Spleen (tissue), 13 donors: ENCODE measurements around the gene ETV4. TPM values are rescaled to one million over a fixed set of nuclear protein-coding genes. Genes with fewer than 3 reads are reported as not detected.

ENCODE experiments used
- DNase-seq: peaks from one replicate; pipeline ENCODE4 v3.0.0-alpha.2; 2020
- H3K27ac ChIP-seq, 8 donors: fragments of 200-600 bp; sonication (generic) in 7 of 8; 1 replicate in 4 of 8; 2 replicates in 4 of 8; pipeline versions ENCODE4 v1.5.0 to v1.8.0; 2016 to 2021; ENCODE audit warnings: inconsistent platforms in 4 of 8, mild to moderate bottlenecking in 4 of 8, moderate library complexity in 1 of 8
- H3K27me3 ChIP-seq, 7 donors: fragments of 200-600 bp; sonication (generic) in 6 of 7; replicated peaks in 1 of 7; 1 replicate in 4 of 7; 2 replicates in 3 of 7; pipeline versions ENCODE4 v1.5.0 to v1.8.0; 2016 to 2021; ENCODE audit warnings: inconsistent platforms in 3 of 7, mild to moderate bottlenecking in 1 of 7
- H3K36me3 ChIP-seq, 6 donors: fragments of 200-600 bp; sonication (generic) in 5 of 6; 1 replicate in 4 of 6; 2 replicates in 2 of 6; pipeline versions ENCODE4 v1.5.0 to v1.8.0; 2016 to 2021; ENCODE audit warnings: inconsistent platforms in 2 of 6
- H3K4me1 ChIP-seq, 6 donors: fragments of 200-600 bp; sonication (generic) in 5 of 6; 1 replicate in 3 of 6; 2 replicates in 3 of 6; pipeline versions ENCODE4 v1.5.0 to v1.8.0; 2016 to 2021; ENCODE audit warnings: inconsistent platforms in 3 of 6
- H3K4me3 ChIP-seq, 8 donors: fragments of 200-600 bp; sonication (generic) in 7 of 8; 1 replicate in 4 of 8; 2 replicates in 4 of 8; pipeline versions ENCODE4 v1.5.0 to v1.8.0; 2016 to 2021; ENCODE audit warnings: inconsistent platforms in 4 of 8, mild to moderate bottlenecking in 4 of 8, moderate library complexity in 2 of 8
- H3K9me3 ChIP-seq, 8 donors: fragments of 200-600 bp; sonication (generic) in 7 of 8; 1 replicate in 4 of 8; 2 replicates in 4 of 8; pipeline versions ENCODE4 v1.5.0 to v1.8.0; 2016 to 2021; ENCODE audit warnings: inconsistent platforms in 4 of 8
- POLR2A ChIP-seq, 3 donors: fragments of 450-650 bp; IDR thresholded peaks; one replicate each; pipeline ENCODE4 v1.5.1; 2017; ENCODE audit warnings: antibody characterized with exemption in 3 of 3, mild to moderate bottlenecking in 1 of 3
- POLR2AphosphoS5 ChIP-seq, 3 donors: sonication (generic); formaldehyde crosslinking; IDR thresholded peaks; one replicate each; pipeline ENCODE4 v1.5.1; 2017; ENCODE audit warnings: antibody characterized with exemption in 3 of 3
- WGBS, 5 donors: extraction: QIAGEN DNeasy Blood & Tissue Kit in 3 of 5; methylation state at CpG; one replicate each; pipeline versions ENCODE4 v1.1.5 to v1.1.7; 2013 to 2018; 5-methylcytosine and 5-hydroxymethylcytosine counted together
- intact Hi-C: fragments of 100-400 bp; cut with DNase I; formaldehyde crosslinking; loops from one replicate; pipeline ENCODE4 v1.15.0; 2023; ENCODE audit warnings: low total_unique reads
- long read RNA-seq, 2 donors: transcript quantifications; one replicate each; lab custom pipeline, GENCODE V29; 2026
- polyA plus RNA-seq, 3 donors: library from polyadenylated mRNA; stranded (reverse); fragments of 200-250 nt; gene quantifications; one replicate each; pipeline ENCODE4 v1.2.1, GENCODE V29; 2013
- total RNA-seq, 7 donors: library from RNA; depleted of rRNA in 3 of 7; stranded (reverse); fragments of >200 nt in 3 of 7; fragmentation: NEBNext Ultra II Directional in 4 of 7; extraction: Animal tissue kit (Norgen Biotek cat#: 25700) in 4 of 7; gene quantifications; one replicate each; pipeline versions ENCODE4 v1.1.0 to v1.2.1, GENCODE V29; 2016 to 2021
- TF ChIP-seq, protein P1 (sequence below), 11 experiments: fragments of 200-600 bp in 7 of 11; fragments of 450-650 bp in 4 of 11; sonication (generic) in 4 of 11; IDR thresholded peaks in 8 of 11; conservative IDR thresholded peaks in 3 of 11; 1 replicate in 7 of 11; 2 replicates in 4 of 11; pipeline versions ENCODE4 v1.4.0 to v1.8.0; 2016 to 2021; ENCODE audit warnings: antibody characterized with exemption in 11 of 11, inconsistent platforms in 4 of 11, mild to moderate bottlenecking in 1 of 11
- donor health status: healthy with polysubstance abuse.
- donor health status: DM: no; HTN: no; CAD: no; lungs with moderate emphysema.
- donor health status: DM: no; HTN: no; CAD: no.
- donor health status: Bipolar disorder and iron deficiency.
- donor health status: healthy.
- donor health status: DM: no; HTN: no; CAD: no.
- donor health status: DM: yes; HTN: yes; CAD: no.

ETV4 gene
- under 1 TPM in 4 of 7 donors, not detected in 3; 0.17 to 0.97 (median 0.74) TPM for total RNA-seq
- under 1 TPM; 0.37 to 0.53 (median 0.51) TPM for polyA plus RNA-seq
- long read RNA-seq, donor 1 = 0 reads
- long read RNA-seq, donor 2 = 0 reads

GRCh38 chr17:43546319-43547188 is at the start of gene ETV4:
ETV4 (minus strand) TSS chr17:43546340; CDS start chr17:43545617, 723 bp downstream.
- no peak within 1 kb of the TSS for H3K27ac ChIP-seq
- H3K4me3 ChIP-seq = peak within 1 kb of the TSS; percentile 42 to 74 (median 62)
- 1% methylated on average over 29 to 46 of the region's 46 CpGs for WGBS, 5 donors
- H3K36me3 ChIP-seq = no peaks in the 10 kb centered on the region
- peaks cover 6 to 32% (median 22%) of the 10 kb centered on the region in 6 donors for H3K4me1 ChIP-seq
- H3K9me3 ChIP-seq = no peaks in the 10 kb centered on the region
- H3K27me3 ChIP-seq = peaks cover 0 to 89% (median 43%) of the 10 kb centered on the region in 7 donors
- intact Hi-C loops = no loop called here
- no peak for TF ChIP-seq POLR2A (IDR thresholded peaks at IDR 0.05)
- peak in 2 of 3 donors; percentile 49 to 53 for TF ChIP-seq POLR2AphosphoS5 (IDR thresholded peaks at IDR 0.05)
- DNase-seq = peak; percentile 95

- intact Hi-C loops = no loop called here
- no peaks in the 10 kb centered on the region for H3K27me3 ChIP-seq
- TF ChIP-seq, protein P1, sequence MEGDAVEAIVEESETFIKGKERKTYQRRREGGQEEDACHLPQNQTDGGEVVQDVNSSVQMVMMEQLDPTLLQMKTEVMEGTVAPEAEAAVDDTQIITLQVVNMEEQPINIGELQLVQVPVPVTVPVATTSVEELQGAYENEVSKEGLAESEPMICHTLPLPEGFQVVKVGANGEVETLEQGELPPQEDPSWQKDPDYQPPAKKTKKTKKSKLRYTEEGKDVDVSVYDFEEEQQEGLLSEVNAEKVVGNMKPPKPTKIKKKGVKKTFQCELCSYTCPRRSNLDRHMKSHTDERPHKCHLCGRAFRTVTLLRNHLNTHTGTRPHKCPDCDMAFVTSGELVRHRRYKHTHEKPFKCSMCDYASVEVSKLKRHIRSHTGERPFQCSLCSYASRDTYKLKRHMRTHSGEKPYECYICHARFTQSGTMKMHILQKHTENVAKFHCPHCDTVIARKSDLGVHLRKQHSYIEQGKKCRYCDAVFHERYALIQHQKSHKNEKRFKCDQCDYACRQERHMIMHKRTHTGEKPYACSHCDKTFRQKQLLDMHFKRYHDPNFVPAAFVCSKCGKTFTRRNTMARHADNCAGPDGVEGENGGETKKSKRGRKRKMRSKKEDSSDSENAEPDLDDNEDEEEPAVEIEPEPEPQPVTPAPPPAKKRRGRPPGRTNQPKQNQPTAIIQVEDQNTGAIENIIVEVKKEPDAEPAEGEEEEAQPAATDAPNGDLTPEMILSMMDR (IDR thresholded peaks at IDR 0.05 in 8 of 11, conservative IDR thresholded peaks at IDR 0.05 in 3 of 11) = no peak
- no peak for TF ChIP-seq POLR2AphosphoS5 (IDR thresholded peaks at IDR 0.05)
- TF ChIP-seq POLR2A (IDR thresholded peaks at IDR 0.05) = no peak
- 66 to 94% (median 86%) methylated on average over 4 of the region's 4 CpGs for WGBS, 5 donors
- H3K4me1 ChIP-seq = peaks cover 0 to 24% (median 6%) of the 10 kb centered on the region in 6 donors
- H3K27ac ChIP-seq = no peak overlapping the region
- H3K9me3 ChIP-seq = no peaks in the 10 kb centered on the region
- DNase-seq = no peak
- no peak overlapping the region for H3K4me3 ChIP-seq
- no peaks in the 10 kb centered on the region for H3K36me3 ChIP-seq
These were observed 49.3 kb upstream of the ETV4 start for GRCh38 chr17:43595466-43595865.

GRCh38 chr17:43591779-43592562 is 45.8 kb upstream of the ETV4 start:
- H3K9me3 ChIP-seq = no peaks in the 10 kb centered on the region
- no peaks in the 10 kb centered on the region for H3K36me3 ChIP-seq
- intact Hi-C loops = no loop called here
- no peak overlapping the region for H3K4me3 ChIP-seq
- peaks cover 0 to 38% (median 7%) of the 10 kb centered on the region in 6 donors for H3K4me1 ChIP-seq
- no peaks in the 10 kb centered on the region for H3K27me3 ChIP-seq
- peak overlapping the region; percentile 5 to 81 (median 80) for H3K27ac ChIP-seq
- no peak for DNase-seq
- TF ChIP-seq POLR2A (IDR thresholded peaks at IDR 0.05) (no peak), POLR2AphosphoS5 (IDR thresholded peaks at IDR 0.05) (no peak)
- TF ChIP-seq, protein P1 (IDR thresholded peaks at IDR 0.05 in 8 of 11, conservative IDR thresholded peaks at IDR 0.05 in 3 of 11) = no peak
- WGBS, 5 donors = 62 to 79% (median 71%) methylated on average over 28 of the region's 28 CpGs

DNA sequence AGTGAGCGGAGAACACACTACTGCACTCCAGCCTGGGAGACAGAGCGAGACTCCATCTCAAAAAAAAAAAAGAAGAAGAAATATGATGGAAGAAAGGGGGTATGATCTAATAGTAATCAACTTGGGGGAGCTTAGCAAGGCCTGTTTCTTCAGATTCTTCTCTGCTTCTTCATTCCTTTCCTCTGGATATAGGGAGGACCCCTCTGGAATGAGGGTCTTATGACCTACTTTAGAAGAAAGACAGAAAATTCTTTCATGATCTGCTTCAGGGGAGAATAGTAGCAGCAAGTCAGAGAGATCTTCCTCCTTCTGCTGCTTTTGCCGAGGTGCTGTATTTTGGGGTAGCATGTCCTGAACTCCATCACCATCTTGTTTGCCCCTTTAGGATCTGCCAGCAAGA is 44.9 kb upstream of the ETV4 start:
- Histone ChIP-seq H3K36me3 (no peaks in the 10 kb centered on the region), H3K4me1 (peaks cover 0 to 38% (median 7%) of the 10 kb centered on the region in 6 donors), H3K27ac (peak overlapping the region; percentile 5 to 81 (median 80)), H3K9me3 (no peaks in the 10 kb centered on the region), H3K4me3 (no peak overlapping the region), H3K27me3 (no peaks in the 10 kb centered on the region)
- WGBS, 5 donors = 83 to 95% (median 91%) methylated on average over 3 of the region's 3 CpGs
- TF ChIP-seq, protein P1 (IDR thresholded peaks at IDR 0.05 in 8 of 11, conservative IDR thresholded peaks at IDR 0.05 in 3 of 11) = no peak
- TF ChIP-seq POLR2AphosphoS5 (IDR thresholded peaks at IDR 0.05) (no peak), POLR2A (IDR thresholded peaks at IDR 0.05) (no peak)
- intact Hi-C loops = no loop called here
- no peak for DNase-seq
